MM.1S (cell line): ENCODE data around the gene SURF1.

Experiments
- DNase-seq: peaks from one replicate; pipeline ENCODE4 v3.0.0-alpha.2; 2015
- H2AFZ ChIP-seq: fragments of 300-600 bp; sonication (generic); 2 replicates; pipeline ENCODE4 v1.6.0; 2016; ENCODE audit warnings: antibody characterized with exemption, low read length
- H3F3A ChIP-seq: fragments of 300-600 bp; sonication (generic); 2 replicates; pipeline ENCODE4 v1.6.1; 2016; ENCODE audit warnings: mild to moderate bottlenecking, antibody characterized with exemption, low read length, moderate library complexity, mixed read lengths; ENCODE audit not compliant: insufficient read depth
- H3K27ac ChIP-seq: fragments of 300-600 bp; sonication (generic); 2 replicates; pipeline ENCODE4 v1.5.1; 2016; ENCODE audit warnings: mild to moderate bottlenecking, low read length
- H3K27me3 ChIP-seq: fragments of 300-600 bp; sonication (generic); replicated peaks from 2 replicates; pipeline ENCODE4 v1.6.0; 2016; ENCODE audit warnings: low read length; ENCODE audit not compliant: insufficient read depth
- H3K36me3 ChIP-seq: fragments of 300-600 bp; sonication (generic); replicated peaks from 2 replicates; pipeline ENCODE4 v1.6.1; 2016; ENCODE audit warnings: mild to moderate bottlenecking, low read length, mixed read lengths; ENCODE audit not compliant: insufficient read depth
- H3K4me1 ChIP-seq: fragments of 300-600 bp; sonication (generic); 2 replicates; pipeline ENCODE4 v1.6.1; 2016; ENCODE audit warnings: low read length, mixed read lengths
- H3K4me2 ChIP-seq: fragments of 300-600 bp; sonication (generic); 2 replicates; pipeline ENCODE4 v1.6.0; 2016; ENCODE audit warnings: low read depth, low read length
- H3K4me3 ChIP-seq: fragments of 300-600 bp; sonication (generic); 2 replicates; pipeline ENCODE4 v1.5.1; 2016; ENCODE audit warnings: low read length, mixed read lengths
- H3K79me2 ChIP-seq: fragments of 300-600 bp; sonication (generic); 2 replicates; pipeline ENCODE4 v1.6.1; 2016; ENCODE audit warnings: mixed run types, low read length, mixed read lengths
- H3K9ac ChIP-seq: fragments of 300-600 bp; sonication (generic); 2 replicates; pipeline ENCODE4 v1.6.1; 2016; ENCODE audit warnings: low read length, mixed read lengths
- H3K9me2 ChIP-seq: fragments of 300-600 bp; sonication (generic); replicated peaks from 2 replicates; pipeline ENCODE4 v1.6.1; 2016; ENCODE audit warnings: mild to moderate bottlenecking, low read length, mixed read lengths; ENCODE audit not compliant: insufficient read depth
- H3K9me3 ChIP-seq: fragments of 300-600 bp; sonication (generic); replicated peaks from 2 replicates; pipeline ENCODE4 v1.6.1; 2016; ENCODE audit warnings: mild to moderate bottlenecking, low read length, mixed read lengths; ENCODE audit not compliant: insufficient read depth
- H4K20me1 ChIP-seq: fragments of 300-600 bp; sonication (generic); 2 replicates; pipeline ENCODE4 v1.6.1; 2016; ENCODE audit warnings: mild to moderate bottlenecking, low read length, moderate library complexity, mixed read lengths; ENCODE audit not compliant: insufficient read depth
- EZH2 ChIP-seq: fragments of 300-600 bp; sonication (generic); optimal IDR thresholded peaks from 2 replicates; pipeline ENCODE3; 2017; ENCODE audit warnings: low read depth, mild to moderate bottlenecking, antibody characterized with exemption, low read length, mixed read lengths
- EZH2phosphoT487 ChIP-seq: fragments of 300-600 bp; sonication (generic); IDR thresholded peaks from 2 replicates; pipeline ENCODE4 v1.6.1; 2018; ENCODE audit warnings: antibody characterized with exemption, low read length
- TF ChIP-seq, protein P1 (sequence below): fragments of 300-600 bp; sonication (generic); IDR thresholded peaks from 2 replicates; pipeline ENCODE4 v1.5.1; 2016; ENCODE audit warnings: antibody characterized with exemption, low read length, mixed read lengths

Gene SURF1

DNA sequence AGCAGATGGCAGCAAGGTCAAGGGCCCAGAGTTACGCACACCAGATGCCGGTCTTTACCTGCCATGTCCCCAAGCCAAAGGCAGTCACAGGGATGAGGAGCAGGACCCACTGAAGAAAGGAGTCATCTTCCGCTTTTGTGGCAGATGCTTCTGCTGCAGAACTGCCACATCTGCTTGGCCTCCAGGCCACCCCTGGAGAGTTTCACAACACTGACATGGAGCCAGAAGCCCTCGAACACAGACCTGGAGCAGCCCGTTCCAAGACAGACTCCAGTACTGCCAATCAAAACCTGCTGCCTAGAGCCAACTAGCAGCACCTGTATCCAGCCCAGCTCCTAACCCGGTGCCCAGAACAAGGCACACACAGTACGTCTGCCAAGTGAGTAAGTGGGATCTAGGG, 1.5 kb downstream of the SURF1 start:
- Histone ChIP-seq H3K9me2 (no peaks in the 10 kb centered on the region), H2AFZ (no peak overlapping the region), H3F3A (peaks cover 52% of the 10 kb centered on the region), H3K27me3 (no peaks in the 10 kb centered on the region), H3K4me1 (peaks cover 11% of the 10 kb centered on the region; the same call in 1 of the 2 replicates), H3K4me3 (no peak overlapping the region), H3K79me2 (peaks cover 60% of the 10 kb centered on the region), H3K27ac (no peak overlapping the region), H3K9me3 (no peaks in the 10 kb centered on the region), H4K20me1 (peaks cover 11% of the 10 kb centered on the region), H3K4me2 (peak overlapping the region; percentile 81; the same call in 1 of the 2 replicates), H3K36me3 (peaks cover 13% of the 10 kb centered on the region), H3K9ac (no peak overlapping the region)
- TF ChIP-seq, protein P1, sequence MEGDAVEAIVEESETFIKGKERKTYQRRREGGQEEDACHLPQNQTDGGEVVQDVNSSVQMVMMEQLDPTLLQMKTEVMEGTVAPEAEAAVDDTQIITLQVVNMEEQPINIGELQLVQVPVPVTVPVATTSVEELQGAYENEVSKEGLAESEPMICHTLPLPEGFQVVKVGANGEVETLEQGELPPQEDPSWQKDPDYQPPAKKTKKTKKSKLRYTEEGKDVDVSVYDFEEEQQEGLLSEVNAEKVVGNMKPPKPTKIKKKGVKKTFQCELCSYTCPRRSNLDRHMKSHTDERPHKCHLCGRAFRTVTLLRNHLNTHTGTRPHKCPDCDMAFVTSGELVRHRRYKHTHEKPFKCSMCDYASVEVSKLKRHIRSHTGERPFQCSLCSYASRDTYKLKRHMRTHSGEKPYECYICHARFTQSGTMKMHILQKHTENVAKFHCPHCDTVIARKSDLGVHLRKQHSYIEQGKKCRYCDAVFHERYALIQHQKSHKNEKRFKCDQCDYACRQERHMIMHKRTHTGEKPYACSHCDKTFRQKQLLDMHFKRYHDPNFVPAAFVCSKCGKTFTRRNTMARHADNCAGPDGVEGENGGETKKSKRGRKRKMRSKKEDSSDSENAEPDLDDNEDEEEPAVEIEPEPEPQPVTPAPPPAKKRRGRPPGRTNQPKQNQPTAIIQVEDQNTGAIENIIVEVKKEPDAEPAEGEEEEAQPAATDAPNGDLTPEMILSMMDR, result no peak
- TF ChIP-seq EZH2phosphoT487 (no peak), EZH2 (no peak)
- DNase-seq, result no peak

DNA sequence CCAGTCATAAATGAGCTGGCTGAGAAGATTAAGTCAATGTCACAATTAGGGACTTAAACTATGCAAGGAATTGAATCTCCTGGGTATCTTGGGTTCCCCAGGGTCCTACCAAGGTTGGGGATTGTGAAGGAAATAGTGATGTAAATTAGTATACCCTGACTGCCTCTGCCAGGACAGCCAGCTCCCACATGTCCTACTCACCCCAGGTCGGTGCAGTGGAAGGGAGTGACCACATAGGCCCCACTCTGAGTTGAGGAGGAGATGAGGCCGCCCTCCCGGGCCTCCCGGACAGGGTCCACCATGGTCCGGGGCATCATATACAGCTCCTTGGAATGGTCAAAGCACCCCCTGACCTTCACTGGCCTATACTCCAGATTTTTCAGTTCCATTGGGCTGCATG, 2.7 kb downstream of the SURF1 start:
- Histone ChIP-seq H3K79me2 (peaks cover 61% of the 10 kb centered on the region), H3K4me2 (no peak overlapping the region), H3K36me3 (peaks cover 17% of the 10 kb centered on the region), H4K20me1 (peaks cover 11% of the 10 kb centered on the region), H3K9me2 (no peaks in the 10 kb centered on the region), H3K9me3 (no peaks in the 10 kb centered on the region), H3K9ac (no peak overlapping the region), H3K4me3 (no peak overlapping the region), H2AFZ (no peak overlapping the region), H3K27me3 (no peaks in the 10 kb centered on the region), H3F3A (peaks cover 64% of the 10 kb centered on the region), H3K27ac (no peak overlapping the region), H3K4me1 (peaks cover 19% of the 10 kb centered on the region; the same call in 1 of the 2 replicates)
- DNase-seq, result no peak
- TF ChIP-seq EZH2, result no peak
- TF ChIP-seq, protein P1, result no peak

DNA sequence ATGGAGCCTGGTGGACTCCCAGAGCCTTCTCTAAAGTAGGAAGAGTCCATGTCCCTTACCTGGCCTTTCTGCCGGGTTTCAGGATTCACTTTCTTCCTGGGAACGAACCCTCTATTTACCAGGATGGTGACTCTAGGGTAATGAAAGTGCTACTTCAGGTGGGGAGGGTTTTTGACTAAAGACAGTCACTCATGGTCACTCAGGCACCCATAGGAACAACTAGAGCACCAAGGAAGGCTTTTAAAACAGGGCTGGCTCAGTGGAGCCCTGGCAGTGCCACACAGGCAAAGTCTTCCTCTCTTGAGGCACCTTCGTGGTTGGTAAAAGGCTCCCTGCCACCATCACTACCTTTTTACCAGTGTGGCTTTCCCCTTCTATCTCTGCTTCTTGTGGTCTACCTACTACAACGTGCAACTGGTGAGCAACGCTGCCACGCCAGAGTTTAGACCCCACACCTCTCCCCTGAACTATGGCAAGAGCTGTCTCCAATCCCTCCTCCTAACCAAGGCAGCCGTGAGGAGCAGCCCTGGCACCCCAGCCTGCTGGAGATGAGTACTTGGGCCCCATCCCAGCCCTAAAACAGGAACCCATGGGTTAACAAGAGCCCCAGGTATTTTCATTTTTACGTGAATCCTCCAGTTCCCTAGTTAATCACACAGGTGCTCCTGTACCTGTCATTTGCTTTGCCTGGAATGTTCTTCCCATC, 3.5 kb downstream of the SURF1 start:
- no peak for DNase-seq
- Histone ChIP-seq H3F3A (peaks cover 70% of the 10 kb centered on the region), H3K9ac (no peak overlapping the region), H3K4me1 (peaks cover 18% of the 10 kb centered on the region; the same call in 1 of the 2 replicates), H3K9me3 (no peaks in the 10 kb centered on the region), H3K36me3 (peaks cover 17% of the 10 kb centered on the region), H3K79me2 (peaks cover 61% of the 10 kb centered on the region), H3K27me3 (no peaks in the 10 kb centered on the region), H3K27ac (no peak overlapping the region), H3K4me2 (no peak overlapping the region), H3K4me3 (no peak overlapping the region), H4K20me1 (peaks cover 11% of the 10 kb centered on the region), H3K9me2 (no peaks in the 10 kb centered on the region), H2AFZ (no peak overlapping the region)
- TF ChIP-seq EZH2 (no peak), EZH2phosphoT487 (no peak)
- TF ChIP-seq, protein P1, result no peak
